ENCODE measurements around the gene SLC4A5. TPM values are rescaled to one million over a fixed set of nuclear protein-coding genes. Genes with fewer than 3 reads are reported as not detected.

SLC4A5 gene
- total RNA-seq, 4 donors from 2014 or later: 0.62 to 2.3 (median 1.2) TPM

- no peak for DNase-seq
- Histone ChIP-seq H3K27me3 (no peaks in the 10 kb centered on the region), H3K27ac (peak overlapping the region in 2 of 4 donors; percentile 19 to 62), H3K4me1 (peaks cover 6 to 13% (median 10%) of the 10 kb centered on the region in 3 donors), H3K9me3 (no peaks in the 10 kb centered on the region), H3K36me3 (no peaks in the 10 kb centered on the region), H3K4me3 (no peak overlapping the region)
- TF ChIP-seq POLR2A (IDR thresholded peaks at IDR 0.05) (no peak), CTCF (IDR thresholded peaks at IDR 0.05) (no peak)
- intact Hi-C loops (cut with DNase I): no loop called here
- 62 to 76% methylated on average over 7 to 9 of the region's 9 CpGs for WGBS, 2 donors
Observed at GRCh38 chr2:74186038-74186437, 157.2 kb downstream of the SLC4A5 start.

- Histone ChIP-seq H3K4me3 (no peak overlapping the region), H3K27ac (no peak overlapping the region), H3K4me1 (peaks cover 9 to 22% (median 12%) of the 10 kb centered on the region in 3 donors), H3K27me3 (no peaks in the 10 kb centered on the region), H3K9me3 (no peaks in the 10 kb centered on the region), H3K36me3 (no peaks in the 10 kb centered on the region)
- WGBS, 2 donors: 82 to 83% methylated on average over 2 of the region's 2 CpGs
- DNase-seq: no peak
- TF ChIP-seq POLR2A (IDR thresholded peaks at IDR 0.05): no peak
- TF ChIP-seq CTCF (IDR thresholded peaks at IDR 0.05): no peak
- intact Hi-C loops (cut with DNase I): no loop called here
Observed at GRCh38 chr2:74183878-74184277, 159.3 kb downstream of the SLC4A5 start.

GRCh38 chr2:74181739-74182138 lies 161.5 kb downstream of the SLC4A5 start:
- Histone ChIP-seq H3K27me3 (no peaks in the 10 kb centered on the region), H3K27ac (peak overlapping the region in 1 of 4 donors; percentile 43), H3K4me3 (no peak overlapping the region), H3K36me3 (no peaks in the 10 kb centered on the region), H3K9me3 (no peaks in the 10 kb centered on the region), H3K4me1 (peaks cover 8 to 23% (median 11%) of the 10 kb centered on the region in 3 donors)
- TF ChIP-seq CTCF (IDR thresholded peaks at IDR 0.05): no peak
- no peak for TF ChIP-seq POLR2A (IDR thresholded peaks at IDR 0.05)
- intact Hi-C loops (cut with DNase I): no loop called here
- 42 to 47% methylated on average over 7 of the region's 7 CpGs for WGBS, 2 donors
- no peak for DNase-seq

- 41 to 45% methylated on average over 18 to 24 of the region's 25 CpGs for WGBS, 2 donors
- H3K4me3 ChIP-seq: peak overlapping the region; percentile 79 to 100 (median 94)
- H3K27ac ChIP-seq: peak overlapping the region; percentile 96 to 99 (median 98)
- no peaks in the 10 kb centered on the region for H3K27me3 ChIP-seq
- peaks cover 14 to 48% (median 34%) of the 10 kb centered on the region in 3 donors for H3K4me1 ChIP-seq
- intact Hi-C loops (cut with DNase I): no loop called here
- TF ChIP-seq CTCF (IDR thresholded peaks at IDR 0.05): peak in 5 of 6 experiments; percentile 16 to 46 (median 22)
- no peak for TF ChIP-seq POLR2A (IDR thresholded peaks at IDR 0.05)
- no peaks in the 10 kb centered on the region for H3K36me3 ChIP-seq
- no peaks in the 10 kb centered on the region for H3K9me3 ChIP-seq
- DNase-seq: no peak
Observed at GRCh38 chr2:74179063-74179865, 164.0 kb downstream of the SLC4A5 start.

Data from esophagus squamous epithelium (tissue), 5 donors.